IMR-90 (cell line): ENCODE measurements around the gene MFSD6. TPM values are rescaled to one million over a fixed set of nuclear protein-coding genes. Genes with fewer than 3 reads are reported as not detected.

Source experiments
- ATAC-seq: fragments of 200-7000 bp; cut with Tn5 transposase; 2 replicates; pipeline ENCODE4 v1.9.1; 2020; ENCODE audit warnings: low read depth, mild to moderate bottlenecking, moderate library complexity
- BruUV-seq: library from RNA; stranded (reverse); fragments of 400-500 nt; replicated peaks from 2 replicates; lab custom pipeline; 2021; lab: Mats Ljungman, UMichigan
- CTCF ChIA-PET: fragments of 300-600 bp; formaldehyde crosslinking; extraction: SDS; loops from one replicate; lab custom pipeline; 2021; ENCODE audit warnings: antibody characterized with exemption; lab: Yijun Ruan, JAX
- POLR2A ChIA-PET: fragments of 300-600 bp; sonication (Branson Sonifier 250); formaldehyde crosslinking; loops from one replicate; lab custom pipeline; 2022; ENCODE audit warnings: antibody characterized with exemption; ENCODE audit not compliant: unreplicated experiment; lab: Charles Lee
- DNase-seq: peaks from one replicate; pipeline ENCODE4 v3.0.0; 2013
- H2AFZ ChIP-seq: replicated peaks from 2 replicates; pipeline ENCODE3; 2013; ENCODE audit warnings: low read length, mild to moderate bottlenecking; ENCODE audit not compliant: poor library complexity
- H2AK5ac ChIP-seq: 2 replicates; pipeline ENCODE4 v1.6.1; 2013; ENCODE audit warnings: low read depth, low read length, inconsistent platforms
- H2AK9ac ChIP-seq: replicated peaks from 2 replicates; pipeline ENCODE3; 2013; ENCODE audit warnings: mild to moderate bottlenecking, low read depth, low read length, moderate library complexity; ENCODE audit not compliant: poor library complexity
- H2BK120ac ChIP-seq: 2 replicates; pipeline ENCODE4 v1.6.1; 2013; ENCODE audit warnings: low read depth, low read length, inconsistent platforms
- H2BK15ac ChIP-seq: 3 replicates; pipeline ENCODE4 v1.6.1; 2013; ENCODE audit warnings: low read depth, low read length, inconsistent platforms
- H2BK20ac ChIP-seq: 2 replicates; pipeline ENCODE4 v1.6.1; 2013; ENCODE audit warnings: low read depth, mild to moderate bottlenecking, inconsistent platforms, low read length, moderate library complexity
- H2BK5ac ChIP-seq: 2 replicates; pipeline ENCODE4 v1.6.1; 2013; ENCODE audit warnings: mild to moderate bottlenecking, low read depth, low read length, inconsistent platforms; ENCODE audit not compliant: poor library complexity, severe bottlenecking
- H3K14ac ChIP-seq: replicated peaks from 2 replicates; pipeline ENCODE4 v1.6.1; 2013; ENCODE audit warnings: low read depth, low read length, inconsistent platforms
- H3K18ac ChIP-seq: 2 replicates; pipeline ENCODE4 v1.6.1; 2013; ENCODE audit warnings: low read depth, low read length, control low read depth
- H3K23ac ChIP-seq: 2 replicates; pipeline ENCODE4 v1.6.1; 2013; ENCODE audit warnings: low read depth, low read length, inconsistent platforms
- H3K27ac ChIP-seq: 2 replicates; pipeline ENCODE4 v1.5.1; 2013; ENCODE audit warnings: mild to moderate bottlenecking, control low read depth, low read length; ENCODE audit not compliant: insufficient read depth
- H3K27me3 ChIP-seq: 2 replicates; pipeline ENCODE4 v1.6.1; 2013; ENCODE audit warnings: low read length; ENCODE audit not compliant: control insufficient read depth, insufficient read depth
- H3K36me3 ChIP-seq: 2 replicates; pipeline ENCODE4 v1.6.1; 2013; ENCODE audit warnings: low read length, mixed read lengths; ENCODE audit not compliant: control insufficient read depth, insufficient read depth
- H3K4ac ChIP-seq: 2 replicates; pipeline ENCODE4 v1.6.1; 2013; ENCODE audit warnings: low read depth, low read length, inconsistent platforms
- H3K4me1 ChIP-seq: 2 replicates; pipeline ENCODE4 v1.6.1; 2013; ENCODE audit warnings: low read length, mixed read lengths; ENCODE audit not compliant: control insufficient read depth, insufficient read depth
- H3K4me2 ChIP-seq: 2 replicates; pipeline ENCODE4 v1.6.1; 2013; ENCODE audit warnings: low read depth, mild to moderate bottlenecking, control low read depth, low read length, moderate library complexity
- H3K4me3 ChIP-seq: 2 replicates; pipeline ENCODE4 v1.5.1; 2013; ENCODE audit warnings: low read depth, mild to moderate bottlenecking, control low read depth, low read length, moderate library complexity; ENCODE audit not compliant: insufficient read depth
- H3K56ac ChIP-seq: 2 replicates; pipeline ENCODE4 v1.6.1; 2013; ENCODE audit warnings: low read length, inconsistent platforms; ENCODE audit not compliant: insufficient read depth; ENCODE audit errors: extremely low read depth
- H3K79me1 ChIP-seq, 2 experiments: 2 replicates each; pipeline ENCODE4 v1.6.1; 2013; ENCODE audit warnings: low read length in 2 of 2, inconsistent platforms in 1 of 2, low read depth in 1 of 2
- H3K9ac ChIP-seq: 2 replicates; pipeline ENCODE4 v1.6.1; 2013; ENCODE audit warnings: low read depth, low read length, control low read depth
- H3K9me1 ChIP-seq: 2 replicates; pipeline ENCODE4 v1.6.1; 2013; ENCODE audit warnings: low read length, inconsistent platforms; ENCODE audit not compliant: insufficient read depth
- H3K9me3 ChIP-seq: 2 replicates; pipeline ENCODE4 v1.6.1; 2013; ENCODE audit warnings: low read length; ENCODE audit not compliant: control insufficient read depth, insufficient read depth
- H4K20me1 ChIP-seq: 2 replicates; pipeline ENCODE4 v1.6.1; 2013; ENCODE audit warnings: low read length, inconsistent platforms; ENCODE audit not compliant: insufficient read depth
- H4K5ac ChIP-seq: 2 replicates; pipeline ENCODE4 v1.6.1; 2013; ENCODE audit warnings: mild to moderate bottlenecking, low read depth, low read length, control low read depth
- H4K8ac ChIP-seq, 2 experiments: 2 replicates each; pipeline ENCODE4 v1.6.1; 2013; ENCODE audit warnings: low read depth in 2 of 2, low read length in 2 of 2, control low read depth in 1 of 2, inconsistent platforms in 1 of 2
- H4K91ac ChIP-seq: 2 replicates; pipeline ENCODE4 v1.6.1; 2013; ENCODE audit warnings: low read depth, low read length, inconsistent platforms; ENCODE audit not compliant: insufficient read depth
- BHLHE40 ChIP-seq: fragments of 150-350 bp; IDR thresholded peaks from 2 replicates; pipeline ENCODE4 v1.6.1; 2016; ENCODE audit warnings: mild to moderate bottlenecking, low read depth, low read length
- CEBPB ChIP-seq: IDR thresholded peaks from 2 replicates; pipeline ENCODE4 v1.6.1; 2012; ENCODE audit warnings: low read depth, low read length, improper control_type of control experiment
- CHD1 ChIP-seq: IDR thresholded peaks from 2 replicates; pipeline ENCODE4 v1.6.1; 2012; ENCODE audit warnings: low read depth, low read length, improper control_type of control experiment
- ELK1 ChIP-seq: fragments of 150-350 bp; IDR thresholded peaks from 2 replicates; pipeline ENCODE4 v1.6.1; 2016; ENCODE audit warnings: low read depth, mild to moderate bottlenecking, low read length, moderate library complexity, borderline replicate concordance
- FOS ChIP-seq: fragments of 150-350 bp; IDR thresholded peaks from 2 replicates; pipeline ENCODE4 v1.6.1; 2016; ENCODE audit warnings: low read depth, low read length
- MAFK ChIP-seq: IDR thresholded peaks from 2 replicates; pipeline ENCODE4 v1.6.1; 2012; ENCODE audit warnings: low read depth, low read length, improper control_type of control experiment
- MAZ ChIP-seq: IDR thresholded peaks from 2 replicates; pipeline ENCODE4 v1.6.1; 2012; ENCODE audit warnings: low read depth, mild to moderate bottlenecking, low read length, improper control_type of control experiment, moderate library complexity, borderline replicate concordance
- MXI1 ChIP-seq: IDR thresholded peaks from 2 replicates; pipeline ENCODE4 v1.6.1; 2012; ENCODE audit warnings: low read depth, mild to moderate bottlenecking, low read length, moderate library complexity, borderline replicate concordance
- NFE2L2 ChIP-seq: fragments of 150-350 bp; IDR thresholded peaks from 2 replicates; pipeline ENCODE4 v1.6.1; 2016; ENCODE audit warnings: low read depth, mild to moderate bottlenecking, low read length
- POLR2A ChIP-seq: IDR thresholded peaks from 2 replicates; pipeline ENCODE4 v1.6.1; 2012; ENCODE audit warnings: mild to moderate bottlenecking, low read depth, low read length
- RAD21 ChIP-seq: IDR thresholded peaks from 2 replicates; pipeline ENCODE4 v1.6.1; 2012; ENCODE audit warnings: low read length, improper control_type of control experiment
- RCOR1 ChIP-seq: IDR thresholded peaks from 2 replicates; pipeline ENCODE4 v1.6.1; 2012; ENCODE audit warnings: mild to moderate bottlenecking, low read length, improper control_type of control experiment; ENCODE audit not compliant: insufficient replicate concordance
- RFX5 ChIP-seq: IDR thresholded peaks from 2 replicates; pipeline ENCODE4 v1.8.0; 2012; ENCODE audit warnings: low read depth, mild to moderate bottlenecking, low read length, moderate library complexity
- SMC3 ChIP-seq: fragments of 150-350 bp; IDR thresholded peaks from 2 replicates; pipeline ENCODE4 v1.6.1; 2016; ENCODE audit warnings: low read depth, mild to moderate bottlenecking, antibody characterized with exemption, low read length, moderate library complexity
- dilution Hi-C: fragments of 300-500 bp; cut with HindIII; formaldehyde crosslinking; loops from one replicate; pipeline ENCODE4 v1.14.3; 2018; ENCODE audit warnings: low sequenced_read_pairs; ENCODE audit not compliant: unreplicated experiment
- in situ Hi-C: fragments of 300-500 bp; cut with MboI; formaldehyde crosslinking; loops from 3 replicates; pipeline ENCODE4 v1.14.3; 2019; ENCODE audit warnings: low sequenced_read_pairs, inconsistent platforms, mixed read lengths
- intact Hi-C: fragments of 100-400 bp; cut with micrococcal nuclease; formaldehyde crosslinking; loops from 2 replicates; pipeline ENCODE4 v1.10.0; 2022
- polyA plus RNA-seq, 3 experiments: library from polyadenylated mRNA; depleted of rRNA; stranded (reverse); fragments of >200 nt; gene quantifications; 2 replicates each; pipeline ENCODE4 v1.2.3, GENCODE V29; 2012; ENCODE audit warnings: low replicate concordance in 1 of 3
- total RNA-seq: library from RNA; depleted of rRNA; stranded (reverse); fragments of >200 nt; gene quantifications from 2 replicates; pipeline ENCODE4 v1.2.3, GENCODE V29; 2012
- TF ChIP-seq, protein P1 (sequence below): conservative IDR thresholded peaks from 2 replicates; pipeline ENCODE4 v1.5.1; 2012; ENCODE audit warnings: mild to moderate bottlenecking, low read depth, low read length, improper control_type of control experiment
- TF ChIP-seq, protein P2 (sequence below): fragments of 150-350 bp; IDR thresholded peaks from 2 replicates; pipeline ENCODE4 v1.6.1; 2017; ENCODE audit warnings: mild to moderate bottlenecking, antibody characterized with exemption, low read length, low read depth

Gene MFSD6
- total and polyA plus RNA-seq, 2 of the 4 experiments (the other 2 are of a cell fraction): 4.2 to 7.7 TPM

- Histone ChIP-seq H3K18ac (no peak overlapping the region), H2BK20ac (no peak overlapping the region), H3K56ac (no peak overlapping the region), H2BK15ac (no peak overlapping the region), H2BK120ac (no peak overlapping the region), H3K14ac (no peak overlapping the region), H2BK5ac (no peak overlapping the region), H3K27ac (no peak overlapping the region), H4K8ac (no peak overlapping the region), H3K36me3 (no peaks in the 10 kb centered on the region), H3K4me2 (no peak overlapping the region), H3K27me3 (no peaks in the 10 kb centered on the region), H3K9me1 (no peaks in the 10 kb centered on the region), H2AK5ac (no peak overlapping the region), H4K91ac (no peak overlapping the region), H3K4me3 (no peak overlapping the region), H3K23ac (no peak overlapping the region), H2AFZ (no peak overlapping the region), H3K9me3 (no peaks in the 10 kb centered on the region), H3K9ac (no peak overlapping the region), H3K79me1 (no peaks in the 10 kb centered on the region), H2AK9ac (no peak overlapping the region), H4K5ac (no peak overlapping the region), H3K4me1 (peaks cover 6% of the 10 kb centered on the region), H4K20me1 (no peaks in the 10 kb centered on the region), H3K4ac (no peak overlapping the region)
- ATAC-seq: no peak
- dilution Hi-C loops (no loop called here), in situ Hi-C loops (no loop called here), intact Hi-C loops (no loop called here)
- CTCF ChIA-PET: interaction anchor here (0.6 kb wide), 1 partner anchor 15 kb away, joined by 3 read pairs; no protein-coding TSS in a partner anchor
- POLR2A ChIA-PET: no interaction called here
- DNase-seq: no peak
- no peak for TF ChIP-seq RCOR1
- no peak for TF ChIP-seq FOS
- no peak for TF ChIP-seq CEBPB
- no peak for TF ChIP-seq ELK1
- no peak for TF ChIP-seq NFE2L2
- TF ChIP-seq, protein P1, sequence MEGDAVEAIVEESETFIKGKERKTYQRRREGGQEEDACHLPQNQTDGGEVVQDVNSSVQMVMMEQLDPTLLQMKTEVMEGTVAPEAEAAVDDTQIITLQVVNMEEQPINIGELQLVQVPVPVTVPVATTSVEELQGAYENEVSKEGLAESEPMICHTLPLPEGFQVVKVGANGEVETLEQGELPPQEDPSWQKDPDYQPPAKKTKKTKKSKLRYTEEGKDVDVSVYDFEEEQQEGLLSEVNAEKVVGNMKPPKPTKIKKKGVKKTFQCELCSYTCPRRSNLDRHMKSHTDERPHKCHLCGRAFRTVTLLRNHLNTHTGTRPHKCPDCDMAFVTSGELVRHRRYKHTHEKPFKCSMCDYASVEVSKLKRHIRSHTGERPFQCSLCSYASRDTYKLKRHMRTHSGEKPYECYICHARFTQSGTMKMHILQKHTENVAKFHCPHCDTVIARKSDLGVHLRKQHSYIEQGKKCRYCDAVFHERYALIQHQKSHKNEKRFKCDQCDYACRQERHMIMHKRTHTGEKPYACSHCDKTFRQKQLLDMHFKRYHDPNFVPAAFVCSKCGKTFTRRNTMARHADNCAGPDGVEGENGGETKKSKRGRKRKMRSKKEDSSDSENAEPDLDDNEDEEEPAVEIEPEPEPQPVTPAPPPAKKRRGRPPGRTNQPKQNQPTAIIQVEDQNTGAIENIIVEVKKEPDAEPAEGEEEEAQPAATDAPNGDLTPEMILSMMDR: no peak
- no peak for TF ChIP-seq SMC3
- TF ChIP-seq, protein P2, sequence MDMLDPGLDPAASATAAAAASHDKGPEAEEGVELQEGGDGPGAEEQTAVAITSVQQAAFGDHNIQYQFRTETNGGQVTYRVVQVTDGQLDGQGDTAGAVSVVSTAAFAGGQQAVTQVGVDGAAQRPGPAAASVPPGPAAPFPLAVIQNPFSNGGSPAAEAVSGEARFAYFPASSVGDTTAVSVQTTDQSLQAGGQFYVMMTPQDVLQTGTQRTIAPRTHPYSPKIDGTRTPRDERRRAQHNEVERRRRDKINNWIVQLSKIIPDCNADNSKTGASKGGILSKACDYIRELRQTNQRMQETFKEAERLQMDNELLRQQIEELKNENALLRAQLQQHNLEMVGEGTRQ: no peak
- no peak for TF ChIP-seq BHLHE40
- TF ChIP-seq MXI1: no peak
- TF ChIP-seq RAD21: no peak
- no peak for TF ChIP-seq RFX5
- TF ChIP-seq MAFK: no peak
- no peak for TF ChIP-seq POLR2A
- no peak for TF ChIP-seq MAZ
- no peak for TF ChIP-seq CHD1
- no TSS peak for BruUV-seq
Observed at GRCh38 chr2:190447766-190448165, 39.6 kb downstream of the MFSD6 start.
